Measurements from ENCODE around the gene BRMS1L. TPM values are rescaled to one million over a fixed set of nuclear protein-coding genes. Genes with fewer than 3 reads are reported as not detected.

The BRMS1L gene
- total and polyA plus RNA-seq, 9 of the 15 experiments (the other 6 are each of a cell fraction or from before 2014, with no cell fraction given), result 1.2 to 4.7 (median 3.3) TPM

DNA sequence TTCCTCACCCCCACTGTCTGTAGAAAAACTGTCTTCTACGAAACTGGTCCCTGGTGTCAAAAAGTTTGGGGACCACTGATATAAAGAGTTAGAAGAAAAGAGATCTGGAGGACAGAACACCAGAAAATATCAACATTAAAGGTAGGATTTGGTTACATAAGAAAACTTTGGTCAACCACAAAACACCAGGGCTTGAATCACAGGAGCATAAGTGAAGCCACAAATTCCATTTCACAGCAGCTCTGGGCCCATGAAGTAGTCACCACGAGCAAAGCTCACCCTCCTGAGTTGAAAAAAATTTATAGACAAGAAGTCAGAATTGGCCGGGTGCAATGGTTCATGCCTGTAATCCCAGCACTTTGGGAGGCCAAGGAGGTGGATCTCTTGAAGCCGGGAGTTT, 36.5 kb upstream of the BRMS1L start:
- no peaks in the 10 kb centered on the region for H3K9me1 ChIP-seq (ENCODE audit: control insufficient read depth, insufficient read depth, low read length)
- CTCF ChIA-PET (ENCODE audit: low intra/inter-chr PET ratio), result no interaction called here
- no peak overlapping the region for H2AFZ ChIP-seq (ENCODE audit: low read depth, low read length)
- H3K4me2 ChIP-seq (ENCODE audit: insufficient read depth, low read length), result no peak overlapping the region
- intact Hi-C loops (cut with micrococcal nuclease) (no loop called here), in situ Hi-C loops (cut with MboI) (no loop called here)
- POLR2A ChIA-PET, result no interaction called here
- ATAC-seq (no peak), DNase-seq (ENCODE audit: extremely low read depth in 1 of 4, low spot score in 3 of 4) (no peak), FAIRE-seq (no peak)
- H3K4me3 ChIP-seq, result no peak overlapping the region
- no peak overlapping the region for H3K9ac ChIP-seq (ENCODE audit: insufficient read depth in 1 of 2, low read depth in 2 of 2, low read length in 2 of 2)
- H3K9me3 ChIP-seq (replicated peaks; ENCODE audit: control insufficient read depth, insufficient read depth, low read depth, low read length), result no peaks in the 10 kb centered on the region
- no peaks in the 10 kb centered on the region for H3K4me1 ChIP-seq (replicated peaks in 1 of 2; ENCODE audit: control insufficient read depth in 2 of 2, insufficient read depth in 2 of 2, low read length in 2 of 2)
- no peak overlapping the region for H3K27ac ChIP-seq (ENCODE audit: extremely low read depth, low read depth, low read length)
- no TSS peak for BruUV-seq (replicated peaks)
- no peaks in the 10 kb centered on the region for H3K79me2 ChIP-seq (ENCODE audit: control insufficient read depth, insufficient read depth, low read length)
- H3K27me3 ChIP-seq (ENCODE audit: control insufficient read depth in 2 of 2, insufficient read depth in 2 of 2, low read length in 2 of 2), result no peaks in the 10 kb centered on the region
- H4K20me1 ChIP-seq (replicated peaks; ENCODE audit: control insufficient read depth, insufficient read depth, low read length), result no peaks in the 10 kb centered on the region
- 37% methylated on average over 3 of the region's 4 CpGs for WGBS (ENCODE audit: insufficient coverage, low coverage, missing lambda C conversion rate)
- H3K36me3 ChIP-seq (ENCODE audit: control insufficient read depth, insufficient read depth, low read length), result no peaks in the 10 kb centered on the region
- TF ChIP-seq ZBTB49 (CRISPR knock-in tag; IDR thresholded peaks at IDR 0.05; ENCODE audit: borderline replicate concordance) (no peak), SFPQ (IDR thresholded peaks at IDR 0.05; ENCODE audit: low read depth, low read length) (no peak), OTX1 (CRISPR knock-in tag; IDR thresholded peaks at IDR 0.05) (no peak), EZH2 (IDR thresholded peaks at IDR 0.05; ENCODE audit: borderline replicate concordance, low read depth, low read length) (no peak), MLLT1 (IDR thresholded peaks at IDR 0.05) (no peak), HMBOX1 (IDR thresholded peaks at IDR 0.05) (no peak), GTF2F1 (IDR thresholded peaks at IDR 0.05; ENCODE audit: low read depth, low read length) (no peak), TBL1XR1 (IDR thresholded peaks at IDR 0.05; ENCODE audit: low read length in 2 of 2) (no peak), RAD51 (IDR thresholded peaks at IDR 0.05; ENCODE audit: borderline replicate concordance, low read depth) (no peak)
- TF ChIP-seq, protein P1, sequence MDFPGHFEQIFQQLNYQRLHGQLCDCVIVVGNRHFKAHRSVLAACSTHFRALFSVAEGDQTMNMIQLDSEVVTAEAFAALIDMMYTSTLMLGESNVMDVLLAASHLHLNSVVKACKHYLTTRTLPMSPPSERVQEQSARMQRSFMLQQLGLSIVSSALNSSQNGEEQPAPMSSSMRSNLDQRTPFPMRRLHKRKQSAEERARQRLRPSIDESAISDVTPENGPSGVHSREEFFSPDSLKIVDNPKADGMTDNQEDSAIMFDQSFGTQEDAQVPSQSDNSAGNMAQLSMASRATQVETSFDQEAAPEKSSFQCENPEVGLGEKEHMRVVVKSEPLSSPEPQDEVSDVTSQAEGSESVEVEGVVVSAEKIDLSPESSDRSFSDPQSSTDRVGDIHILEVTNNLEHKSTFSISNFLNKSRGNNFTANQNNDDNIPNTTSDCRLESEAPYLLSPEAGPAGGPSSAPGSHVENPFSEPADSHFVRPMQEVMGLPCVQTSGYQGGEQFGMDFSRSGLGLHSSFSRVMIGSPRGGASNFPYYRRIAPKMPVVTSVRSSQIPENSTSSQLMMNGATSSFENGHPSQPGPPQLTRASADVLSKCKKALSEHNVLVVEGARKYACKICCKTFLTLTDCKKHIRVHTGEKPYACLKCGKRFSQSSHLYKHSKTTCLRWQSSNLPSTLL (IDR thresholded peaks at IDR 0.05), result no peak
- TF ChIP-seq, protein P2, sequence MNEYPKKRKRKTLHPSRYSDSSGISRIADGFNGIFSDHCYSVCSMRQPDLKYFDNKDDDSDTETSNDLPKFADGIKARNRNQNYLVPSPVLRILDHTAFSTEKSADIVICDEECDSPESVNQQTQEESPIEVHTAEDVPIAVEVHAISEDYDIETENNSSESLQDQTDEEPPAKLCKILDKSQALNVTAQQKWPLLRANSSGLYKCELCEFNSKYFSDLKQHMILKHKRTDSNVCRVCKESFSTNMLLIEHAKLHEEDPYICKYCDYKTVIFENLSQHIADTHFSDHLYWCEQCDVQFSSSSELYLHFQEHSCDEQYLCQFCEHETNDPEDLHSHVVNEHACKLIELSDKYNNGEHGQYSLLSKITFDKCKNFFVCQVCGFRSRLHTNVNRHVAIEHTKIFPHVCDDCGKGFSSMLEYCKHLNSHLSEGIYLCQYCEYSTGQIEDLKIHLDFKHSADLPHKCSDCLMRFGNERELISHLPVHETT (CRISPR knock-in tag; conservative IDR thresholded peaks at IDR 0.05 in 1 of 2, IDR thresholded peaks at IDR 0.05 in 1 of 2), result no peak

Measured in K562 (cell line).